NAMALWA (cell line): ENCODE measurements around the gene USP1.

ENCODE experiments used
- DNase-seq: peaks from one replicate; pipeline ENCODE4 v3.0.0-alpha.2; 2015; ENCODE audit warnings: low spot score

Gene USP1

DNA sequence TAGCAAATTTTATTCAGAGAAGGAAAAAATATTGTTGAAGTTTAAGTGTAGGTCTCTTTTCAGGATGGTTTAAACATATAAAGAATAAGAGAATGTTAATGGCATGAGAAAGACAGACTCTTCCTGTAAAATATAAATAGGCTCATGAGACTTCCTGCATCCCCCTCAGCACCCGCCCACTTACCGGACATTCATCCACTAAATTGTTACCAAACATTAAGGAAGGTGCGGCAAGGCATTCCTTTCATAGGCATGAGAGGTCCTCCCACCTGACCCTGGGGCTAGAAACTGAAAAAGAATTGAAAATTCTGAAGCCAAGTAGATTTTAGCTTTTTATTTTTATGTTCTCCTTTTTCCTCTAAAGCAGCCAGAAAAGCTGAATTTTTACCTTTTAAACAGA is 10.6 kb upstream of the USP1 start:
- no peak for DNase-seq

DNA sequence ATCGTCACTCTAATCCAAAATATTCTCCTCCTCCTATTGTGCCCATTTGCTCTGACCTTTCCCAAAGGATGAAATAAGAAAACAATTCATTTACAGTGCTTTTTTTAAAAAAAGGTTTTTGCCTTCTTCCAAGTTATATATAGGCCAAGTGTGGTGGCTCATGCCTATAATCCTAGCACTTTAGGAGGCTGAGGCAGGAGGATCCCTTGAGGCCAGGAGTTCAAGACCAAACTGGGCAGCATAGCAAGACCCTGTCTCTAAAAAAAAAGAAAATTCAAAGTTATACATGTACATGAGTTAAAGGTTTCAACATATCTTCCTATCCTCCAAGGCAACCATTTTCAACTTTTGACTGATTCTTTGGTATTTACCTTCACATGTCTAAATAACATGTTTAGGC is 10.1 kb upstream of the USP1 start:
- no peak for DNase-seq

DNA sequence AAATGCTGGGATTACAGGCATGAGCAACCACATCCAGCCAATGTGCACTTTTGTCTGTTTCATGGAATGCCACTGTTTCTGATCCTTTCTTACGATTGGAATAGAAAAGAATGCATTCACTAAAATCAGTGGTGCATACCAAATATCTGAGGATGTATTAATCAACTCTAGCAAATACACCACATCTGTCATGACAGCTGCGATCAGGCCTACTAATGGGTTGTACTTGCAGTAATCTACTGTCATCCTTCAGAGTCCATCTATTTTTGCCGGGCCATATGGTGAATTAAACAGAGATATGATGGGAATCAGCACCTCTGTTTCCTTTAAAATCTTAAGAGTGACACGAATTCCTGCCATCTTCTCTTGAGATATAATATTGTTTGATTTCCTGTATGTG is 8.5 kb upstream of the USP1 start:
- DNase-seq = no peak

- no peak for DNase-seq
Observed at GRCh38 chr1:62429581-62429980, 7.3 kb upstream of the USP1 start.

DNA sequence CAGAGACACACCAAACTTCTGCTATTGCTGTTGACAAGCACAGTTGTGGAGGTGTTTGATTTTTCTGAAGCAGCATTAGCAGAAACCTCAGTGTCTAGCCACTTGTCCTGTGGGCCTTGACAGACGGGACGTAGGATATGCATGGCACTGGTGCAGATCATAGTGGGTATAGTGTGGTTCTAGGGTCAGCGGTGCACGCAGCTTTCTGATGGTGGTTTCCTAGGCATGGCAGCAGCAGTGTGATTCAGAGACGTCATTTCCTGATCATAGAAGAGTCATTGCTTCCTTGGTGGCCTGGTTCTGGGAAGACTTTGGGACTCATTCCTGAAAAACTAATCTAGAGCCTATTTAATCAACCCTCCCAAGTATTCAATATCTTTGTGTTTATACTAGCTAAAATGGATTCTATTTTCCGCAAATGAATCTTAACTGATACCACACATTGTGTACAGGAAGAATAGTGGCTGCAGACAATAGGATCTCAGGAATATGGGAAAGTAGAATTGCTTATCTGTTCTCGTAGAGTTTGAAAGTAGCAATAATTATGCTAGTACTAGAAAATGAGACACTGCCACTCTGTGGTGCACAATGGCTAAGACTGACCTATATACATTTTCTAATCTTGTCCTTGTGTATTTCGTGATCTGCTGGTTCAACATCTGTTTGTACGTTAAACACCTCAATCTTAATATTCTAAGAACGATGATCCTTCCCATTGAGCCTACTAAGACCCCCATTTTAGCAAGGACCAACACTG is 2.8 kb upstream of the USP1 start:
- DNase-seq = peak; percentile 53

DNA sequence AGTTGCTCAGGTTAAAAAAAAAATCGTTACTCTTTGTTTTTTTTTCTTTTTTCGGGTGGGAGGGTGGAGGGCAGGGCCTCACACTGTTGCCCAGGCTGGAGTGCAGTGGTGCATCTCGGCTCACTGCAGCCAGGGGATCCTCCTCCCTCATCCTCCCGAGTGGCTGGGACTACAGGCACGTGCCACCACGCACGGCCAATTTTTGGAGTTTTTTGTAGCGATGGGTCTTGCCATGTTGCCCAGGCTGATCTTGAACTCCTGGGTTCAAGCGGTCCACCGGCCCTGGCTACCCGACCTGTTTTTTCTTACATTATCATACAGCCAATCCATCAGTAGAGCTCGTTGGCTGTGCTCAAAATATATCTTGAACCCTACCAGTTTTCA is 2.2 kb upstream of the USP1 start:
- DNase-seq = no peak

DNA sequence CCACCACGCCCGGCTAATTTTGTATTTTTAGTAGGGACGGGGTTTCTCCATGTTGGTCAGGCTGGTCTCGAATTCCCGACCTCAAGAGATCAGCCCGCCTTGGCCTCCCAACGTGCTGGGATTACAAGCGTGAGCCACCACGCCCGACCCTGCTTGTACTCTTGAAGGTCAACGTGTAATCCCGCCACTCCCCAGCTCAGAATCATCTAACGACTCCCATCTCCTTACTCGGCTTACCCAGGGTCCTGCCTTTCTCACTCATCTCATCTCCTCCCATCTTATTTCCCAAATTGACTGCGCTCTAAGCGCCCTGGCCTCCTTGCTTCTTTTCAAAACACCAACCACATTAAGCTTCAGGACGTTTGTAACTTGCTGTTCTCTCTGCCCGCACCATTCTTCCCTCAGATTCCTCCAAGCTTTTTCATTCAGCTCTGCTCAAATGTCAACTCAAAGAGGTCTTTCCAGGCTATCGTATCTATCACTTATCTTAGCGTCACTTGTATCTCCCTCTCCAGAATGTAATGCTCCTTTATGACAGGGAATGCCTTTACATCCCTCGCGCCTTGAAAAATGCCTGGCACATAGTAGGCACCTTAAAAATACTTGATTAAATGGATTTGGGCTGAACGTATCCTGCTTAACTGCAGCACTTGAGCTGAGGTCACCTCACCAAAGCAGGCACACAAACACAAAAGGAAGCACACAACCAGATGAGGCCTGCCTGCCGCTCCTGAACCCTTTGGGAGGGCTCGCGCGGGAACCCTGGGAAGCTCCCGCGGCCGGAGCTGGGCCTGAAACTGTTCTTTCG is 1.4 kb upstream of the USP1 start:
- DNase-seq = no peak

GRCh38 chr1:62436039-62436465 is 797 bp upstream of the USP1 start:
- no peak for DNase-seq

GRCh38 chr1:62437273-62437940 is 558 bp downstream of the USP1 start:
- peak; percentile 55 for DNase-seq

DNA sequence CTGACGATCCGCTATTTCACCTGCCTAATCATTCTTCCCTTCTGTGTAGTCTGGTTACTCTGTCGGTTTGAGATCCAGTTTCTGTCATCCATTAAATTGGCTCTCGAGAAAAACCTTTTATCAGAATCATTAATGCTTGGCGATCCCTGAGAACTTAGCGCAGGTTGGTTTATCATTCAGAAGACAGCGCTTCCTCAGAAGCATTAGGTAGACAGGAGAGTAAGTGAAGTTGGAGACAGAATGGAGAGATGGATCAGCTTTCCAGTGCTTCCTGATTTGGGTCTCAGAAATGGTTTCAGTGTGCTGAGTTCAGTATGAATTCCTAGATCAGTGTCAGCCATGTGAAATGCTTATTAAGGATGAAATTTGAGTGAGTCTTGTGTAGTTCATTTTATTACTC is 1.3 kb downstream of the USP1 start:
- DNase-seq = peak; percentile 46

DNA sequence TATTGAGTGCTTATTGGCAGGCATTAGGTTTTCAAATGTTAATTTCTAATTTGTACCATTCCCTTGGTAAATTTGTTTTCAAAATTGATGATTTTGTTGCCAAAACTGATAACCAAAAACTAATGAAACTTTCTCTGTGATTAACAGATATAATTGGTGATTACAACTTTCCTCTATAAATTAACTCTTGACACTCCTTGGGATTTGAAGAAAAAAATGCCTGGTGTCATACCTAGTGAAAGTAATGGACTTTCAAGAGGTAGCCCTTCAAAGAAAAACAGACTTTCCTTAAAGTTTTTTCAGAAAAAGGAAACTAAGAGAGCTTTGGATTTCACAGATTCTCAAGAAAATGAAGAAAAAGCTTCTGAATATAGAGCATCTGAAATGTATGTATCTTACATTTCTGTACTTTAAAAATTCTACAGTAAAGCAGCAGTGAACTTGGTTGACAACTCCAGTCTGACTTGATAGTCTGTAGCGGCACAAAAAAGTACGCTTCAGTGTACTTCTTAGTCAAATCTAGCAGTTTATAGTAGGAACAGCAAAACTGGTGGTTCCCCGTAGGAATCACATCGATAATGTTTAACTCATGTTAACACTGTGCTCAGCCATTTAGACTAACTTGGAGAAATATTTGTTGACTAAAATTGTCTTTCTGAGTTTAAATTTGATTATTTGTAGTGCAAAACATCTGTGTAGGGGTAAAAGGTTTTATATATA is 3.0 kb downstream of the USP1 start:
- peak; percentile 53 for DNase-seq

- no peak for DNase-seq
Observed at GRCh38 chr1:62444701-62445100, 7.9 kb downstream of the USP1 start.

DNA sequence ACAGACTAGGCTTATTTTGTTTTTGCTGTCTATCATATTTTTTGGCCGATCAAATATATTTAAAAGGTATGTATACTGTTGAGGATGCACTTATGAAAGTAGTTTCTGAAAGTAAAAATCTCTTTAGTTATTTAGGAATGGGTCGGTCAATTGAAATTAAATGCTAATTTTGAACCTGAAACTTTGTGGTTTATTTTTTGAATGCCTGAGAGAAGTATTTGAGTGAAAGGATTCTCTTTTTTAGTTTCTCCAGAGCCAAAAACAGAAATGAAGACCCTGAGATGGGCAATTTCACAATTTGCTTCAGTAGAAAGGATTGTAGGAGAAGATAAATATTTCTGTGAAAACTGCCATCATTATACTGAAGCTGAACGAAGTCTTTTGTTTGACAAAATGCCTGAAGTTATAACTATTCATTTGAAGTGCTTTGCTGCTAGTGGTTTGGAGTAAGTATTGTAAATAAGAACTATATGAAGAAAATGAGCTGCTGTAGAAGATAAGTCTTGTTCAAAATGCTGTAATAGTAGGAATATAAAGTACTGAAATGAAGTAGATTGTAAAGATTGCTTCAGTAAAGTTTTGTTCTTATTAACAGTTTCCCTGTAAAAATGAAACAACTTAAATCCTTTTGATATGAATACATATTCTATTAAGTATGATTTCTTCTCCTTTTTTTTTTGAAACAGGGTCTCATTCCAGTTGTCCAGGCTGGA is 11.5 kb downstream of the USP1 start:
- no peak for DNase-seq

GRCh38 chr1:62450301-62450700 is 13.5 kb downstream of the USP1 start:
- DNase-seq = no peak

GRCh38 chr1:62452951-62453350 is 16.1 kb downstream of the USP1 start:
- DNase-seq = no peak

- DNase-seq = no peak
Observed at GRCh38 chr1:62457955-62458354, 21.1 kb downstream of the USP1 start.

DNA sequence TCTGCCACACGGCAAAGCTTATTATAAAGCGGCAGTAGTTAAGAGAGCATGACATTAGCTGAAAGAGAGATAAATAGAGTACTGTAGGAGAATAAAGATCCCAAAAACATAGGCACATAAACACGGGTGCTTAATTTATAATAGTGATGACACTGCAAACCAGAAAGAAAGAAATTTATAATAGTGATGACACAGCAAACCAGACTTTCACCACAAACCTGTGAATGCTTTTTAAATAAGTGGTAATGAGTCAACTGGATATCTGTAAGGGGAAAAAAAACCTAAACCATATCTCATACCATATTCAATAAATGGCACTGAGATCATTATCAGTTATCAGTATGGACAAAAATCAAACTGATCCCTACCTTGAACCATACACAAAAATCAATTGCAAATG is 25.5 kb downstream of the USP1 start:
- DNase-seq = no peak

- no peak for DNase-seq
Observed at GRCh38 chr1:62467092-62467491, 30.2 kb downstream of the USP1 start.

DNA sequence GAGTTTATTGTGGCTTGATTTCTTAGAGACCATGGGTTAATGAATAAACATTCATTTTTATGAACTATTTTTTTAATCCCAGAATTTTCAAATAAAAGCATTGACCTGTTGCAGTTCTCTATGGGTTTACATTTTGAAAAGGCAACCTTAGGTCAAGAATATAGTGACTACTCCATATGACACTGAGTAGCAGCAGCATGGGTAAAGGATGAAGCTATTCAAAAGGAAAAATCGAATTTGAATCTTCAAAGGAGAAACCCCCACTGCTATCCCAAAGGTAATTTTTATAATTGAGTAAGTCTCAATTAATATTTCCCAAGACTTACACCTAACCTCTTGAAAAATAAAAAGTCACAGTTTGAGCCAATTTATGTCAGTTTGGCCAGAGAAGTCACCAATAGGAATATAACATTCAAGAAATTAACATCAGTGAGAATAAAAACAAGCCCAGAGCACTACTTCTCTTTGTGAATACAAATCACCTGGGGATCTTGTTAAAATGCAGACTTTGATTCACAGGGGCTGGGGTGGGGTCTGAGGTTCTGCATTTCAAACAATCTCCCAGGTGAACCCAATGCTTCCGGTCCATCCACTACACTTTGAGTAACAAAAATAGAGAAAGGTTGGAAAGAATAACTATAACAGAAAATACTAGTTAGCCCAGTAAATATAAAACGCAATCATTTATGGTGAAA is 39.8 kb downstream of the USP1 start:
- no peak for DNase-seq

- no peak for DNase-seq
Observed at GRCh38 chr1:62481681-62482080, 44.8 kb downstream of the USP1 start.

DNA sequence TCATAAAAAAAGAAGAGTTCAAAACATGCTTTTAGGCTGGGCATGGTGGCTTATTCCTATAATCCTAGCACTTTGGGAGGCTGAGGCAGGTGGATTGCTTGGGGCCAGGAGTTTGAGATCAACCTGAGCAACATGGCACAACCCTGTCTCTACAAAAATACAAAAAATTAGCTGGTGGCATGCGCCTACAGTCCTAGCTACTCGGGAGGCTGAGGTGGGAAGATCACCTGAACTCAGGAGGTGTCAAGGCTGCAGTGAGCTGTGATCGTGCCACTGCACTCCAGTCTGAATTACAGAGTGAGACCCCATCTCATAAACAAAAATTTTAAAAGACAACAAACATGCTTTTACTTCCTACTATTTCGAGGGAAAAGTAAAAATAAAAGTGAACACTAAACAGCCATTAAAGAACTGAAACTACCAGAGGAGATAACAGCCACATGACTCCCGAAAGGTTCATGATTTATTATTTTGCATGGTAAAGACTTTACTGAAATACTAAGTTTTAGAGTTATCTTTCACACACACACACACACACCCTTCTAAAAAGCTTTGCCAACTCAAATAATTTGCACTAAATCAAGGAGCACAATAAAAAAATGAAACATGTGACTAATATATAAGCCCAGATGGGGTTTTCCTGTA is 48.1 kb downstream of the USP1 start:
- no peak for DNase-seq
